Left cardiac atrium (tissue), 4 donors: ENCODE data around the gene MEGF11. TPM values are rescaled to one million over a fixed set of nuclear protein-coding genes. Genes with fewer than 3 reads are reported as not detected.
"Not testable (repeated sequence)": the region's sequence is repeated elsewhere in the genome, so short reads cannot be mapped to it uniquely, and the experiment has no call there.

Source experiments
- ATAC-seq, 2 donors: fragments of 200-7000 bp; cut with Tn5 transposase; one replicate each; pipeline ENCODE4 v1.9.1; 2020; ENCODE audit warnings: mild to moderate bottlenecking in 2 of 2, moderate library complexity in 2 of 2
- DNase-seq: peaks from one replicate; pipeline ENCODE4 v3.0.0-alpha.2; 2020
- intact Hi-C, 2 donors: fragments of 100-400 bp; cut with DNase I; formaldehyde crosslinking; loops; one replicate each; pipeline versions ENCODE4 v1.14.1 to v1.15.1; 2022 to 2023
- total RNA-seq, 2 donors: library from RNA; stranded (reverse); fragmentation: NEBNext Ultra II Directional; extraction: Animal tissue kit (Norgen Biotek cat#: 25700); gene quantifications; one replicate each; pipeline ENCODE4 v1.2.1, GENCODE V29; 2021
- donor health status: DM: no; HTN: yes; CAD: no.
- donor health status: DM: no; HTN: yes; CAD: no; lungs with severe emphysema.
- donor health status: DM: yes; HTN: yes; CAD: no.
- donor health status: Dilated cardiomyopathy.

MEGF11 gene
- total RNA-seq, 2 donors from 2014 or later, result not detected

DNA sequence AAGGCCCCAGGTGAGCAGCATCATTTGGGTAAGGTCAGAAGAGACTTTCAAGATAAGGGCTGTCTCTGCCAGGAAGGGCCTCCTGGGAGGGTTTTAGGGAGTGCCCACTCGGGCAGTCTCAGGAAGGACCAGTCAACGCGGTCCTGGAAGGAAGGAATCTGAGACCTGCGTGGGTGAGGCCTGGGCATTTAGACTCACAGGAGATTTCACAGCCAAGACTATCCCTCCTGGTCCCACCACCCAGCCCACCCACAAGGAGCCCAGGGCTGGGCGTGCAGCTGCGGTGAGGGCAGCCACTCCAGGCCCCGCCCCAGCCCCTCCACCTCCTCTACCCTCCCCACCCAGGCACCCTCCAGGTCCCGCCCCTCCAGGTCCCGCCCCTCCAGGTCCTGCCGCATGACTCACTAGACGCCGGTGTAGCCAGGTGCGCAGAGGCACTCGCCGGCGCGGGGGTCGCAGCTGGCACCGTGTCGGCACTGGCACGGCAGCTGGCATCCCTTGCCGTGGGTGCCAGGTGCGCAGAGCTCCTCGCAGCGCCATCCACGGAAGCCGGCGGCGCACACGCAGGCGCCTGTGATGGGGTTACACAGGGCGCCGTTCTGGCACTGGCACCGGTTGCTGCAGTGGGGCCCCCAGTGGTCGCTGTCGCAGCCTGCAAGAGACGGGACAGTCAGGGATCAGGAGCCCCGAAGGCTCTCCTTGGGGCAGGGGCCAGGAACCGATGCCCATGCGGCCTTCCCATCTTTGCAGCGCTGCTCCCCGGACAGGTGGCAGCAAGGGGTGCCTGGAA is 271.5 kb downstream of the MEGF11 start:
- DNase-seq (peak; percentile 34), ATAC-seq (peak; percentile 58 to 78)
- intact Hi-C loops, result loop anchor here in 1 of 2 donors (5.0 to 10.0 kb wide), 4 partner anchors 63 to 305 kb away; no protein-coding TSS in a partner anchor

GRCh38 chr15:65980824-65981456 is 272.6 kb downstream of the MEGF11 start:
- intact Hi-C loops, result loop anchor here in 1 of 2 donors (5.0 to 10.0 kb wide), 4 partner anchors 64 to 306 kb away; no protein-coding TSS in a partner anchor
- peak; percentile 46 for DNase-seq
- ATAC-seq, result peak; percentile 85 to 88

DNA sequence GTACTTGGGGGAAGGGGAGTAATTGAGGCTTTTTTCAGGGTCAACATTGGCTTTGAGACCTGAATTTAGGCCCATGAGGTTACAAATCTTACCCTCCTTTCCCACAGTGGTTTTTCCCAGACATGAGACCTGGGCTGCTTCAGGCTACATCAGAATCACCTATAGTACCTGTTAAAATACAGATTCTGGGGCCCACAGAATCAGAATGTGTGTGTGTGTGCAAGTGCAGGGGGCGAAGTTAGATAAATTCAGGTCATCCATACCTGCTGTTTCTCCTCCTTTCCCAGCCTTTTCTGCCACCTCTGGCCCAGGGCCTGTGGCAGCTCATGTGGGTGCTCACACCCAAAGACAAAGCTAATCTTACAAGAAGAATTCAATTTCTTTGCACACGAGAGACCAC is 273.7 kb downstream of the MEGF11 start:
- DNase-seq (no peak), ATAC-seq (no peak)
- intact Hi-C loops, result loop anchor here in 1 of 2 donors (5.0 to 10.0 kb wide), 4 partner anchors 65 to 307 kb away; no protein-coding TSS in a partner anchor

DNA sequence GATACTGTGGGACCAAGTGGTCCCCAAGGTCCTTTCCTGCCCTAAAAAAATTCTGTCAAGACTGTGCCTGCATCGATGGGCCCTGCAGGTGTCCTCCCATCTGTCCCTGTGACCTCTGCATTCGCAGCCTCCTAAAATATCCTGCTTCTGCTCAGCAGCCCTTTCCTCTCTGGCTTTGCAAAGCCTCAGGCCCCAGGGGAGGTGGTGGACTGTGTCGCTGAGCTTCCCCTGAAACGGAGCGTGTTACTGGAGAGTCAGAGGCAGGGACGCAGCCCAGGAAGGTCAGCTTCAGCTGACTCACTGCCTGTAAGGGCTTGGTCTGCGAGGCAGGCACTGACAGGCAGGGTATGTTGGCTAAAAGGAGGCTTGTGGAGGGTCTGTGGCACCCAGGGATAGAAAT is 274.2 kb downstream of the MEGF11 start:
- ATAC-seq (no peak), DNase-seq (no peak)
- intact Hi-C loops, result no loop called here

DNA sequence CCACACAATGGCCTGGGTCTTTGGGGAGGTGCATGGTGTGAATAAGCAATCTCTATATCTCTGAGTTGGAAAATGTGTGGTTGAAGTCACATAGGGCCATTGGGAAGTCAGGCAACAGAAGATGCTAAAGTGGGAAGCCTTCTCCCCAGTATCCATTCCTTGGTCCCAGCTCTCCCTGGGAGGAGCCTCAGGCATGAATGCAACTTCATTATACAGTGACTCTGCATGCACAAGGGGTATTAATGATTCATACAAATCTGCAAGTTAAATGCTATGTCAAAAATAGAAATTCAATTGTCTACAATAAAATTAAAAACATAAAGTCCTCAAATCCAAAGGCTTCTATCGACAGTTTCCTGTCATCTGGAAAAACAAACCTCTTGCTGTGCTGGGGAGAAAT is 275.4 kb downstream of the MEGF11 start:
- intact Hi-C loops, result no loop called here
- DNase-seq (no peak), ATAC-seq (no peak)

GRCh38 chr15:65976196-65976595 is 277.4 kb downstream of the MEGF11 start:
- DNase-seq, ATAC-seq, intact Hi-C loops: not testable (repeated sequence)

GRCh38 chr15:65971741-65971995 is 281.9 kb downstream of the MEGF11 start:
- intact Hi-C loops, result no loop called here
- ATAC-seq (no peak), DNase-seq (no peak)

- no peak for ATAC-seq
- no peak for DNase-seq
- intact Hi-C loops, result no loop called here
These were observed 282.4 kb downstream of the MEGF11 start for GRCh38 chr15:65970937-65971740.

DNA sequence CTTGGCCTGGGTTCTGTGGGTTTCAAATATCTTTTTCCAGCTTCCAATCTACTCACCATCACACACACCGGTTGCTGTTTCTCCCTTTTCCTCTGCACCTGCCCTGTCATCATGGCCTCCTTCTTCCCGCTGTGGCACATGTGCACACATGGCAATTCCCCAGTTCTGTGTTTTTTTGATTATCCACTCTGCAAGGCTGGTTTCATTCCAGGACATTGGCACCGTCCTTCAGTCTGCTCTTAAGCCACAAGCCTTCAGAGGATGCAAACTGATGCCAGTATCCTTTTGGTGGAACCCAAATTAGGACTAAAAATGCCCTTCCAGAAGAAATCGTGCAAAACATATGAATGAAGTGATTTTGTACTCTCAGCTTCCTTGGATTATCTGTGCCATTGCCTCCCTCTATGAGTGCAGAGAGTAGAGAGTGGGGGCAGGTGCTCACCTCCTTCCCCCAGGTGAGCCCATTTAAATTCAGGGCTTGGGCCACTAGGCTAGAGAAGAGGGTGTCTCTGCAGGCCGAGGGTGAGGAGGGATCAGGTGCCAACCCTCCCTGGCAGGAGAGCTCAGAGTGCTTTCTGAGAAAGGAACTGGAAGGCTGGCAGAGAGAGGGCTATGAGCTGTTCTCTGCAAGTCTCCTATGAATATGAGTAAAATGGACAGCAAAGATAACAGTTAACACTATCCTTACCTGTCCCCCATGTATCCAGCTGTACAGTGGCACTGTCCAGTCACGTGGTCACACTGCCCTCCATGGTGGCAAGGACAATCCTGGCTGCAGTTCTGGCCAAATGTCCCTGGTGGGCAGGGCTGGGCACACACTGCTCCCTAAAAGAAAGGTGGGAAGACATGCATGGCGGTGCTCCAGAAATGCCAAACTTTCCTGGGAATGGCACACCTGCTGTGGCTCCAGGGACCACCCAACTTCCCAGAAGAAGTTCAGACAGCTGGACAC is 283.4 kb downstream of the MEGF11 start:
- ATAC-seq (no peak), DNase-seq (no peak)
- intact Hi-C loops, result no loop called here

- no peak for ATAC-seq
- intact Hi-C loops, result no loop called here
- DNase-seq, result no peak
These were observed 285.0 kb downstream of the MEGF11 start for GRCh38 chr15:65968511-65968910.

DNA sequence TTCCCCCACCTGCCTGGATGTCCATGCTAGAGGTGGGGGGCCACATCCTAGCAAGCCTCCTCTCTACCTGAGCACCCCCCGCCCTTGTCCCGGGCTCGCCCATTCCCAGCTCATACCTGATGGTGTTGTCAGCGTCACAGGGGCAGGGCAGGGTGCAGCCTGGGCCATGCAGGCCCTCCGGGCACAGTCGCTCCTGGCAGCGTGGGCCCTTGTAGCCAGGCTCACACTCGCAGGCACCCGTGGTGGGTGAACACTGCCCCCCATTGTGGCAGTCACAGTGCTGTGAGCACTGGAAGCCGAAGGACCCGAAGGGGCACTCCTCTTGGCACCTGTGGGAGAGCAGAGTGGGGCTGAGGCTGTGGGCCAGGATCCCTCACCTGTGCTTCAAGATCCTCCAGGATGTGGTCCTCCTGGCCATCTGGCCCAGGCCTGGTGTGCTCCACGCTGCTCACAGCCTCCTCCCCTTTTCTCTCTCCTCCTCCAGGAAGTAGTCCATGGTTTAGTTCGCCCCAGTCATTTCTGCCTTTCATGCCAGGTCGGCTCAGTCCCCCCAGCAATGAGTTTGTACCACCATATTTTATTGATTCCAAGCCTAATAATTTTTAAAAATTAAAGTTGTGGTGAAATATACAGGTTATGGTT is 288.6 kb downstream of the MEGF11 start:
- DNase-seq (no peak), ATAC-seq (no peak)
- intact Hi-C loops, result no loop called here

DNA sequence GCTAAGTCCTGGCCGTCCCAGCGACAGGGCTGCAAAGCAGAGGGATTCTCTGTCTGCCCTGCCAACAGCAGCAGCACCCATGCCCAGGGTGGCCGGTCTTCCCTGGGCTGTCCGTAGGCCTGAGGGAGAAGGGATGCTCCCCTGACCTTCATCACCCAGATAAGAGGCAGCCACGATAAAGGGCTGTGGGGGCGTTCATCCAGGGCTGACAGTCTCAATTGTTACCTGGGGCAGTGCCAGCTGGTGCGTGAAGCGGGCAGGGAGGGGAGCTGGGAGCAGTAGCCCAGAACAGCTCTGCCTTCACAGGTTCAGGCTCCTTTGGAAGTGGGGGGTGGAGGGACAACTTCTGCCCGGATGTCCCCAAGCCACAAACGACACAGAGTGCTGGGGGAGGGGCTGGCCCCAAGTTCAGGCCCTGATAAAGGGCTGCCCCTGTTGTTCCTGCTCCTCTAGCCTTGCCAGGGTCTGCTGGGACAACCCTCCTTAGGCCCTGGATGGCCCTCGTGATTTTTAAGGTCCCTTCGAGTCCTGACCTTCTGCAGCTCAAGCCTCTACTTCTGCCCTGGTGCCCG is 289.6 kb downstream of the MEGF11 start:
- ATAC-seq, result no peak
- no peak for DNase-seq
- intact Hi-C loops, result no loop called here

GRCh38 chr15:65963358-65963757 is 290.2 kb downstream of the MEGF11 start:
- ATAC-seq (no peak), DNase-seq (no peak)
- intact Hi-C loops, result no loop called here

- ATAC-seq (peak in 1 of 2 donors; percentile 22), DNase-seq (no peak)
- intact Hi-C loops, result no loop called here
These were observed 291.4 kb downstream of the MEGF11 start for GRCh38 chr15:65962187-65962586.

DNA sequence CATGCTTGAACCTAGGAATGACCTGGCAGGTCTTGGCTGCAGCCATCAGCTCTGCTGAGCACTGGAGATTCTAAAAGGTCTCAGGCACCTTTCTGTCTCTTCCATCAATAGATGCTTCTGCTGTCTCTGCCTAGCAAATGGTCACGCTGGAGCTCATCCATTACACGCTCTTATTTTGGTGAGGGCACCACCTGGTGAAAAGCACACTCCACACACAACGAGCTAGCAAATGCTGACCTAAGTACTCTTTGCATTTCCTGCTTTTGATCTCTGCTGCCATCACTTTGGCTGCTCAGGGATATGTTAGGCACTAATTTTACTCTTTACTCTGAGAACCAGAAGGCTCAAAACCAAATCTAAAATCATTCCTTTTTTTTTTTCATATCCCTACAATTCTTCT is 293.0 kb downstream of the MEGF11 start:
- DNase-seq, result no peak
- no peak for ATAC-seq
- intact Hi-C loops, result no loop called here

DNA sequence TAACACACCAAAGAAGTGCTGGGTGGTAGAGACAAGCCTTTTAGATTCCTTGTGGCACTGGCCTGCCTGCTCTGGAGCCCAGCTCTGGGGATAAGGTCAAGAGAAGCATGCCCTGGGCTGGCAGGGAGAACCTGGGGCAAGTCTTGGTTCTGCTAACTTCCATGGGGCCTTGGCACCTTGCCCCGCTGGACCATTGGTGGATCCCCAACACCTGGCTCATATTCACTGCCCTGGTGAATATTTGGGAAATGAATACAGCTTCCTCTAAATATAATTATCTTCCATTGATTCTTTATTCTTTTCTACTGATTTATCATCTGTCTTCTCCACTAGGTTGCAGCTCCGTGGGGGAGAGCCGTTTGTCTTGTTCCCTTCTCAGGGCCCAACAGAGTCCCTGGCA is 294.7 kb downstream of the MEGF11 start:
- no peak for DNase-seq
- intact Hi-C loops, result no loop called here
- no peak for ATAC-seq

GRCh38 chr15:65957451-65957850 is 296.1 kb downstream of the MEGF11 start:
- DNase-seq, result no peak
- ATAC-seq, result no peak
- intact Hi-C loops, result no loop called here

- DNase-seq, result no peak
- ATAC-seq, result no peak
- intact Hi-C loops, result no loop called here
These were observed 296.7 kb downstream of the MEGF11 start for GRCh38 chr15:65956899-65957298.
